SU-DHL-6 (cell line): ENCODE measurements around the gene HOXC11.

Source experiments
- H2AFZ ChIP-seq: fragments of 200-600 bp; sonication (generic); 2 replicates; pipeline ENCODE4 v1.6.1; 2014; ENCODE audit warnings: low read depth, mild to moderate bottlenecking, moderate library complexity, mixed read lengths, antibody characterized with exemption, low read length; ENCODE audit not compliant: severe bottlenecking
- H3F3A ChIP-seq: fragments of 200-600 bp; shearing (Covaris generic); 2 replicates; pipeline ENCODE4 v1.6.0; 2016; ENCODE audit warnings: antibody characterized with exemption, mild to moderate bottlenecking; ENCODE audit not compliant: insufficient read depth
- H3K27ac ChIP-seq: fragments of 200-600 bp; sonication (generic); 2 replicates; pipeline ENCODE4 v1.5.1; 2016; ENCODE audit warnings: low read depth, mild to moderate bottlenecking, low read length, moderate library complexity, mixed read lengths
- H3K27me3 ChIP-seq: fragments of 200-600 bp; sonication (generic), shearing (Covaris generic); 2 replicates; pipeline ENCODE4 v1.6.0; 2014; ENCODE audit warnings: mild to moderate bottlenecking, low read length
- H3K36me3 ChIP-seq: fragments of 200-600 bp; sonication (generic); 2 replicates; pipeline ENCODE4 v1.6.1; 2014; ENCODE audit warnings: mild to moderate bottlenecking, low read length, mixed read lengths
- H3K4me2 ChIP-seq: fragments of 300-600, 200-600 bp; shearing (Covaris generic), sonication (generic); 2 replicates; pipeline ENCODE4 v1.6.0; 2014; ENCODE audit warnings: low read length, low read depth, mild to moderate bottlenecking; ENCODE audit not compliant: poor library complexity, severe bottlenecking
- H3K4me3 ChIP-seq: fragments of 200-600 bp; sonication (generic); 2 replicates; pipeline ENCODE4 v1.5.1; 2014; ENCODE audit warnings: antibody characterized with exemption, low read length, mild to moderate bottlenecking, mixed read lengths; ENCODE audit not compliant: insufficient read depth, poor library complexity, severe bottlenecking
- H3K79me2 ChIP-seq: fragments of 200-600 bp; sonication (generic); 2 replicates; pipeline ENCODE4 v1.6.1; 2014; ENCODE audit warnings: mild to moderate bottlenecking, low read length, moderate library complexity; ENCODE audit not compliant: insufficient read depth
- H3K9ac ChIP-seq: fragments of 200-600 bp; sonication (generic); 2 replicates; pipeline ENCODE4 v1.7.0; 2014; ENCODE audit warnings: mild to moderate bottlenecking, low read length
- H3K9me2 ChIP-seq: fragments of 200-600 bp; sonication (generic); replicated peaks from 2 replicates; pipeline ENCODE4 v1.6.1; 2014; ENCODE audit warnings: low read length; ENCODE audit not compliant: insufficient read depth
- H3K9me3 ChIP-seq: fragments of 200-600 bp; sonication (generic); 2 replicates; pipeline ENCODE4 v1.6.1; 2014; ENCODE audit warnings: low read length, mixed read lengths; ENCODE audit not compliant: insufficient read depth
- H4K20me1 ChIP-seq: fragments of 200-600 bp; sonication (generic); 2 replicates; pipeline ENCODE4 v1.6.1; 2014; ENCODE audit warnings: low read depth, mild to moderate bottlenecking, antibody characterized with exemption, low read length, moderate library complexity, mixed read lengths
- CTCF ChIP-seq: fragments of 200-600 bp; sonication (generic); IDR thresholded peaks from one replicate; pipeline ENCODE4 v1.5.1; 2017; ENCODE audit warnings: antibody characterized with exemption, mild to moderate bottlenecking, low read length, moderate library complexity; ENCODE audit not compliant: insufficient read depth, poor library complexity, severe bottlenecking
- EZH2phosphoT487 ChIP-seq: fragments of 200-600 bp; sonication (generic), shearing (Covaris generic); conservative IDR thresholded peaks from 2 replicates; pipeline ENCODE4 v1.6.1; 2018; ENCODE audit warnings: mild to moderate bottlenecking, antibody characterized with exemption, low read length, moderate library complexity, mixed read lengths

HOXC11 gene

GRCh38 chr12:54006559-54007220 lies 33.8 kb downstream of the HOXC11 start:
- TF ChIP-seq CTCF (no peak), EZH2phosphoT487 (no peak)
- Histone ChIP-seq H3F3A (no peaks in the 10 kb centered on the region), H2AFZ (peak overlapping the region; percentile 92), H3K4me2 (peak overlapping the region; percentile 62), H3K27ac (no peak overlapping the region), H4K20me1 (no peaks in the 10 kb centered on the region), H3K79me2 (no peaks in the 10 kb centered on the region), H3K27me3 (no peaks in the 10 kb centered on the region), H3K9me2 (no peaks in the 10 kb centered on the region), H3K9me3 (no peaks in the 10 kb centered on the region), H3K36me3 (no peaks in the 10 kb centered on the region), H3K9ac (peak overlapping the region; percentile 49; the same call in 1 of the 2 replicates), H3K4me3 (no peak overlapping the region)

GRCh38 chr12:54007538-54008259 lies 34.8 kb downstream of the HOXC11 start:
- Histone ChIP-seq H3K4me2 (no peak overlapping the region), H3K4me3 (no peak overlapping the region), H3K9me2 (no peaks in the 10 kb centered on the region), H3K27ac (no peak overlapping the region), H3F3A (peaks cover 4% of the 10 kb centered on the region; the same call in 1 of the 2 replicates), H2AFZ (no peak overlapping the region), H4K20me1 (no peaks in the 10 kb centered on the region), H3K9ac (no peak overlapping the region), H3K27me3 (0 out of 2 replicates have a peak, but pooled peaks cover under 1% of the 10 kb centered on the region), H3K36me3 (no peaks in the 10 kb centered on the region), H3K79me2 (no peaks in the 10 kb centered on the region), H3K9me3 (no peaks in the 10 kb centered on the region)
- no peak for TF ChIP-seq EZH2phosphoT487
- no peak for TF ChIP-seq CTCF

GRCh38 chr12:54008260-54008552 lies 35.3 kb downstream of the HOXC11 start:
- no peak overlapping the region for H3K27ac ChIP-seq
- TF ChIP-seq CTCF (no peak), EZH2phosphoT487 (no peak)
- H3K9me2 ChIP-seq: no peaks in the 10 kb centered on the region
- H3K79me2 ChIP-seq: no peaks in the 10 kb centered on the region
- H3K36me3 ChIP-seq: no peaks in the 10 kb centered on the region
- H3K27me3 ChIP-seq: 0 out of 2 replicates have a peak, but pooled peaks cover 6% of the 10 kb centered on the region
- no peaks in the 10 kb centered on the region for H4K20me1 ChIP-seq
- H3K4me2 ChIP-seq: no peak overlapping the region
- H3K9me3 ChIP-seq: no peaks in the 10 kb centered on the region
- no peak overlapping the region for H2AFZ ChIP-seq
- H3K9ac ChIP-seq: no peak overlapping the region
- H3K4me3 ChIP-seq: no peak overlapping the region
- peaks cover 4% of the 10 kb centered on the region; the same call in 1 of the 2 replicates for H3F3A ChIP-seq
